ENCODE results near the gene PPP6R2.
"Not testable (repeated sequence)": the region's sequence is repeated elsewhere in the genome, so short reads cannot be mapped to it uniquely, and the experiment has no call there.

PPP6R2 gene

GRCh38 chr22:50397371-50398060, 54.4 kb downstream of the PPP6R2 start:
- not testable (repeated sequence) for DNase-seq (ENCODE audit: low read depth in 2 of 2, low spot score in 1 of 2)

GRCh38 chr22:50398831-50399648, 55.9 kb downstream of the PPP6R2 start:
- no peak for DNase-seq (ENCODE audit: low read depth in 2 of 2, low spot score in 1 of 2)

GRCh38 chr22:50399751-50400331, 56.7 kb downstream of the PPP6R2 start:
- no peak for DNase-seq (ENCODE audit: low read depth in 2 of 2, low spot score in 1 of 2)

GRCh38 chr22:50400406-50400805, 57.3 kb downstream of the PPP6R2 start:
- no peak for DNase-seq (ENCODE audit: low read depth in 2 of 2, low spot score in 1 of 2)

- no peak for DNase-seq (ENCODE audit: low read depth in 2 of 2, low spot score in 1 of 2)
Measured at GRCh38 chr22:50400931-50401330, 57.8 kb downstream of the PPP6R2 start.

GRCh38 chr22:50401907-50402306, 58.8 kb downstream of the PPP6R2 start:
- DNase-seq (ENCODE audit: low read depth in 2 of 2, low spot score in 1 of 2): no peak

- no peak for DNase-seq (ENCODE audit: low read depth in 2 of 2, low spot score in 1 of 2)
Measured at GRCh38 chr22:50403701-50404101, 60.6 kb downstream of the PPP6R2 start.

GRCh38 chr22:50406416-50407170, 63.5 kb downstream of the PPP6R2 start:
- DNase-seq (ENCODE audit: low read depth in 2 of 2, low spot score in 1 of 2): no peak

- DNase-seq (ENCODE audit: low read depth in 2 of 2, low spot score in 1 of 2): no peak
Measured at GRCh38 chr22:50408311-50408710, 65.2 kb downstream of the PPP6R2 start.

GRCh38 chr22:50408954-50409353, 65.8 kb downstream of the PPP6R2 start:
- DNase-seq (ENCODE audit: low read depth in 2 of 2, low spot score in 1 of 2): not testable (repeated sequence)

GRCh38 chr22:50414476-50415248, 71.5 kb downstream of the PPP6R2 start:
- no peak for DNase-seq (ENCODE audit: low read depth in 2 of 2, low spot score in 1 of 2)

- DNase-seq (ENCODE audit: low read depth in 2 of 2, low spot score in 1 of 2): no peak
Measured at GRCh38 chr22:50415426-50415825, 72.3 kb downstream of the PPP6R2 start.

GRCh38 chr22:50416996-50417395, 73.9 kb downstream of the PPP6R2 start:
- DNase-seq (ENCODE audit: low read depth in 2 of 2, low spot score in 1 of 2): no peak

- no peak for DNase-seq (ENCODE audit: low read depth in 2 of 2, low spot score in 1 of 2)
Measured at GRCh38 chr22:50417411-50418210, 74.5 kb downstream of the PPP6R2 start.

- DNase-seq (ENCODE audit: low read depth in 2 of 2, low spot score in 1 of 2): no peak
Measured at GRCh38 chr22:50418624-50419023, 75.5 kb downstream of the PPP6R2 start.

- no peak for DNase-seq (ENCODE audit: low read depth in 2 of 2, low spot score in 1 of 2)
Measured at GRCh38 chr22:50419116-50419515, 76.0 kb downstream of the PPP6R2 start.

- no peak for DNase-seq (ENCODE audit: low read depth in 2 of 2, low spot score in 1 of 2)
Measured at GRCh38 chr22:50420015-50420414, 76.9 kb downstream of the PPP6R2 start.

- DNase-seq (ENCODE audit: low read depth in 2 of 2, low spot score in 1 of 2): no peak
Measured at GRCh38 chr22:50420581-50420980, 77.5 kb downstream of the PPP6R2 start.

GRCh38 chr22:50422046-50422445, 78.9 kb downstream of the PPP6R2 start:
- DNase-seq (ENCODE audit: low read depth in 2 of 2, low spot score in 1 of 2): no peak
